AG04449 (cell line): ENCODE measurements around the gene NOA1.

Experiments
- CTCF ChIA-PET: fragments of 350-600 bp; formaldehyde crosslinking; extraction: SDS; loops from one replicate; lab custom pipeline; 2021; ENCODE audit warnings: antibody characterized with exemption; lab: Yijun Ruan, JAX
- POLR2A ChIA-PET: fragments of 400-600, 350-600 bp; formaldehyde crosslinking; extraction: SDS; loops from one replicate; lab custom pipeline; 2020; ENCODE audit warnings: antibody characterized with exemption, inconsistent platforms; lab: Yijun Ruan, JAX
- DNase-seq: peaks from one replicate; pipeline ENCODE4 v3.0.0-alpha.2; 2010; ENCODE audit warnings: low read depth, low spot score
- H3K4me3 ChIP-seq: 2 replicates; pipeline ENCODE4 v1.5.1; 2011; ENCODE audit warnings: low read depth, mild to moderate bottlenecking, control low read depth, low read length
- CTCF ChIP-seq: IDR thresholded peaks from one replicate; pipeline ENCODE4 v1.5.1; 2011; ENCODE audit warnings: mild to moderate bottlenecking, moderate library complexity, low read length, control low read depth, inconsistent platforms; ENCODE audit not compliant: insufficient read depth; ENCODE audit errors: missing control alignments

The NOA1 gene

GRCh38 chr4:56977321-56978012 lies at the start of gene NOA1:
TSS of gene NOA1 (minus strand) at chr4:56977606. CDS start at chr4:56977585, 21 bp downstream.
- TF ChIP-seq CTCF: no peak
- peak within 1 kb of the TSS; percentile 99 for H3K4me3 ChIP-seq
- CTCF ChIA-PET: interaction anchor here (0.9 to 2.7 kb wide), 6 partner anchors 11 to 186 kb away, joined by 3 to 9 read pairs (median 5); no protein-coding TSS in a partner anchor
- peak; percentile 95 for DNase-seq
- POLR2A ChIA-PET: interaction anchor here (0.7 to 1.6 kb wide), 14 partner anchors 12 to 542 kb away, joined by 3 to 20 read pairs (median 3); partner anchors contain the start of genes PPAT and REST

- no peak for TF ChIP-seq CTCF
- CTCF ChIA-PET: interaction anchor here (0.8 to 3.8 kb wide), 3 partner anchors 15 to 140 kb away, joined by 4 to 14 read pairs (median 12); no protein-coding TSS in a partner anchor
- POLR2A ChIA-PET: interaction anchor here (1.0 to 1.2 kb wide), 2 partner anchors 43 to 125 kb away, joined by 3 to 4 read pairs; no protein-coding TSS in a partner anchor
- no peak overlapping the region for H3K4me3 ChIP-seq
- DNase-seq: peak; percentile 88
Observed at GRCh38 chr4:57023104-57023503, 45.7 kb upstream of the NOA1 start.

- no peak for TF ChIP-seq CTCF
- ChIA-PET POLR2A (interaction anchor here (0.7 kb wide), 1 partner anchor 50 kb away, joined by 3 read pairs; no protein-coding TSS in a partner anchor), CTCF (no interaction called here)
- DNase-seq: peak; percentile 78
- no peak overlapping the region for H3K4me3 ChIP-seq
Observed at GRCh38 chr4:57020467-57021101, 43.2 kb upstream of the NOA1 start.

- POLR2A ChIA-PET: interaction anchor here (1.1 kb wide), 1 partner anchor 62 kb away, joined by 3 read pairs; no protein-coding TSS in a partner anchor
- TF ChIP-seq CTCF: no peak
- H3K4me3 ChIP-seq: no peak overlapping the region
- CTCF ChIA-PET: no interaction called here
- no peak for DNase-seq
Observed at GRCh38 chr4:57018980-57019379, 41.6 kb upstream of the NOA1 start.

- POLR2A ChIA-PET: interaction anchor here (0.8 kb wide), 1 partner anchor 10 kb away, joined by 3 read pairs; no protein-coding TSS in a partner anchor
- no peak for DNase-seq
- CTCF ChIA-PET: interaction anchor here (1.7 kb wide), 1 partner anchor 8 kb away, joined by 4 read pairs; no protein-coding TSS in a partner anchor
- TF ChIP-seq CTCF: no peak
- H3K4me3 ChIP-seq: no peak overlapping the region
Observed at GRCh38 chr4:57013543-57014120, 36.2 kb upstream of the NOA1 start.

GRCh38 chr4:56999751-57000150 lies 22.3 kb upstream of the NOA1 start:
- no peak for TF ChIP-seq CTCF
- no peak for DNase-seq
- CTCF ChIA-PET: interaction anchor here (0.9 kb wide), 1 partner anchor 12 kb away, joined by 3 read pairs; no protein-coding TSS in a partner anchor
- no peak overlapping the region for H3K4me3 ChIP-seq
- POLR2A ChIA-PET: no interaction called here
